Renal pelvis (tissue), 4 donors: ENCODE measurements around the gene ASCC2. TPM values are rescaled to one million over a fixed set of nuclear protein-coding genes. Genes with fewer than 3 reads are reported as not detected.
"Not testable (repeated sequence)": the region's sequence is repeated elsewhere in the genome, so short reads cannot be mapped to it uniquely, and the experiment has no call there.

Experiments
- DNase-seq: peaks from one replicate; pipeline ENCODE4 v3.0.0-alpha.2; 2013
- polyA plus RNA-seq, 3 donors: library from polyadenylated mRNA; unstranded; fragments of 120-200 nt; gene quantifications; one replicate each; pipeline ENCODE4 v1.2.1, GENCODE V29; 2013; ENCODE audit not compliant: insufficient read length in 3 of 3

The ASCC2 gene
- polyA plus RNA-seq, 3 donors: 49.1 to 54.4 (median 52.1) TPM

GRCh38 chr22:29758959-29759358 is 79.1 kb downstream of the ASCC2 start:
- DNase-seq: no peak

DNA sequence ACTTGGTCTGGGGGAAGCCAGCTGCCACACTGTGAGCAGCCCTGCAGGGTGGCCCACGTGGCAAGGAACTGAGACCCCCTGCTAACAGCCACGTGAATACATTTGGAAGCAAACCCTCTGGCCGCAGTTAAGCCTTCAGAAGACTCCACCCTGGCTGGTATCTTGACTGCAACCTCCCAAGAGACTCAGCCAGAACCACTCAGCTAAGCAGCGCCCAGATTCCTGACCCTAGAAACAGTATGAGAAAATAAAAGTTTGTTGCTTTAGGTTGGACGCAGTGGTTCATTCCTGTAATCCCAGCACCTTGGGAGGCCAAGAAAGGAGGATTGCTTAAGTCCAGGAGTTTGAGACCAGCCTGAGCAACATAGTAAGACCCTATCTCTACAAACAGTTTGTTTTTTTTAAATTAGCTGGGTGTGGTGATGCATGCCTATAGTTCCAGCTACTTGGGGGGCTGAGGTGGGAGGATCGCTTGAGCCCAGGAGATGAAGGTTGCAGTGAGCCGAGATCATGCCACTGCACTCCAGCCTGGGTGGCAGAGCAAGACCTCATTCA is 79.9 kb downstream of the ASCC2 start:
- DNase-seq: no peak

- no peak for DNase-seq
These were observed 81.0 kb downstream of the ASCC2 start for GRCh38 chr22:29757096-29757495.

DNA sequence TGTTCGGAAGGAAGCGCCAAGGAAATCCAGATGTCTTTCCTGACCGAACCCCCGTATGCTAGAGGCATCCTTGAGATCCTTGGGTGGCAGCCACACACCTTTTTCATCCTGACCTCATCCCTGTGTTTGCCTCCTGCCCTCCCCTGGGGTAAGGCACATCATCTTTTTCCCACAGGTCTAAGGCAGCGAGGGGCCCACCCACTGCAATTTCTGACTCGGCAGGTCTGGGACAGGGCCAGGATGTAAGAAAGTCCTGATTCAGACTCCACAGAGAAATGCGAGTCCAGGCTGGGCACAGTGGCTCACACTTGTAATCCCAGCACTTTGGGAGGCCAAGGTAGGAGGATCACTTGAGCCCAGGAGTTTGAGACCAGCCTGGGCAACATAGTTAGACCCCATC is 81.7 kb downstream of the ASCC2 start:
- DNase-seq: no peak

DNA sequence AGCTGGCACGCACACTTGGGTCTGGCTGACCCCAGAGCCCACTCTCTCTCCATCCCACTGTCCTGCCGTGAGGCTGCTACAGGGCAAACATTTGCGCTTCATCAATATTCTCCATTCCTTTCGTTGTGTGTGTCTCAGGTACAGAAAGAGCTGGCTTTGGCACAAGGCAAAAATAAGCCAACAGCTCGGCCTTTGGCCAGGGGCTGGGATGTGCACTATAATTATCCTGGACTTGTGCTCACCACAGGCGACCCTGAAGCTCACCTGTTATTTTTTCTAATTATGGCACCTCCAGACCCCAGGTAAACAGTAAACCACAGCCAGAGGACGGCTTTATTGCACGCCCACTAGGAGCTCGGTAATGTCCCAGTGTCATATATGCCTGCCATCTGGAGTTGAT is 82.2 kb downstream of the ASCC2 start:
- DNase-seq: no peak

- not testable (repeated sequence) for DNase-seq
These were observed 83.2 kb downstream of the ASCC2 start for GRCh38 chr22:29754658-29755395.

- DNase-seq: no peak
These were observed 84.0 kb downstream of the ASCC2 start for GRCh38 chr22:29753808-29754657.

DNA sequence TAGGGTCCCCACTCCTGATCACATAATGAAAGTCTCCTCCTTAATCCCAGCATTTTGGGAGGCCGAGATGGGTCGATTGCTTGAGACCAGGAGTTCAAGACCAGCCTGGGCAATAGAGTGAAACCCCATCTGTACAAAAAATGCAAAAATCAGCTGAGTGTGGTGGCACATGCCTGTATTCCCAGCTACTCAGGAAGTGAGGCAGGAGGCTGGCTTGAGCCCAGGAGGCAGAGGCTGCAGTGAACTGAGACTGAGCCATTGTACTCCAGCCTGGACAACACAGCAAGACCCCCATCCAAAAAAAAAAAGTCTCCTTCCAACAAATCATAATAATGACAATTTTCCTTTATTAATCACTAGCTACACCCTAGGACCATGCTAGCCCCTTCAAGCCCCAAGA is 86.4 kb downstream of the ASCC2 start:
- DNase-seq: no peak

DNA sequence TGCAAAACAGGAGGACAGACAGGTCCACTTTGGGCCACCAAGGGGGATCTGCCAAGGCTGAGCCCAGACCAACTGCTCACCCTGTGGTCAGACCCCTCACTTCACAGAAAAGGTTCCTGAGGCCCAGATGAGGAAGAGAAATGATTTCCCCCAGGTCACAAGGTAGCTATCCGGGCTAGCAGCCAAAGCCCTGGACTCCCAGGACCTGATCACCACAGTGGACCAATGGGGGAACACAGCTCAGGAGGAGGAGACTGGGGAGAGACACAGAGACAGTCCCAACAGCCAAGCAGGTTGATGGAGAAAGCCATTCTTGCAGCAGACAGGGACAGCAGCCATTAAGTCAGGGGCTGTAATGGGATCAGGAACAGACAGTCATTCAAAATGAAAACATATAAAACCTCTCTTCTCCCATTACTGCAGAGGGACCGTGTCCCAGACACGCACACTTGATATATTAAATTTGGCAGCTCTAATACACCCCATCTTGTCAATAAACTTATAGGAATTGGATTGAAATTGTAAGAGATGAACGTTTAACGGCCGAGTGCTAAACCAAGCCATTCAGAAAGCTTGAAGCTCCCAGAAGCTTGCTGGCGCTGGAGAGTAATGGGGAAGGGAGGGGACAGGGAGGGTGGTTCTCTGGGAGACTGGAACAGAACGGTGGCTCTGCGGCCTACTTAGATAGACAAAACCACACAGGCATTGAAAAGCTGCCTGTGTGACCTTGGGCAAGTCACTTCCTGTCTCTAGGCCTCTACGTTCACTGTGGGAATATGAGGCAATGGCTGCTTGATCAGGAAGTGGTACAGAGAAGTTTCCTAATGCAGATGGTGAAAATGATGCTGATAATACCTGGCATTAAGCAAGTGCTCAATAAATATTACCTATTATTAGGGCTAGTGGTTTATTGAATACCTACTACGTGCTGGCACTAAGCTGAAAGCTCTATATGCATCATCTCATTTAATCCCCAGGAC is 87.2 kb downstream of the ASCC2 start:
- no peak for DNase-seq

DNA sequence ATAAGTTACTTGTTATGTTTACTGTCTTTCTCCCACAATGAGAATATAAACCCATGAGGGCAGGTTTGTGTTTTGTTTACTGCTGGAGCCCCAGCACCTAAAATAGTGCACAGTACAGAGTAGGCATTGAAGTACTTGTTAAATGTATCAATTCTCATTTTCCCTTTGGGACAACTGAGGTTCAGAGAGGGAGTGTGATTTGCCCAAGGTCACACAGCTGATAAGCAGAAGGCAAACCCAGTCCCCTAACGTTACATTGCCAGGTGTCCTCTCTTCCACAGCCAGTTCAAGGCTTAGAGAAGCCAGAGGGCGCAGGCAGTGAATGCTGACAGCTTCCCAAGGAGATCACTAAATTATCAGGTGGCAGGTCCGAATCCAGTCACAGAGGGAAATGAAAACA is 88.0 kb downstream of the ASCC2 start:
- DNase-seq: no peak

GRCh38 chr22:29748248-29748893 is 89.7 kb downstream of the ASCC2 start:
- no peak for DNase-seq

- no peak for DNase-seq
These were observed 90.2 kb downstream of the ASCC2 start for GRCh38 chr22:29747832-29748231.

- DNase-seq: no peak
These were observed 93.2 kb downstream of the ASCC2 start for GRCh38 chr22:29744902-29745301.

- DNase-seq: no peak
These were observed 95.7 kb downstream of the ASCC2 start for GRCh38 chr22:29742326-29742725.

- no peak for DNase-seq
These were observed 96.1 kb downstream of the ASCC2 start for GRCh38 chr22:29741926-29742325.

GRCh38 chr22:29740216-29740615 is 97.9 kb downstream of the ASCC2 start:
- DNase-seq: no peak

- DNase-seq: no peak
These were observed 98.7 kb downstream of the ASCC2 start for GRCh38 chr22:29739346-29739875.
